HG03442 (cell line): ENCODE measurements around the gene CILP.
A peak's percentile ranks its signal among the peaks of the same experiment; 100 is the strongest.
"Not testable (repeated sequence)": the region's sequence is repeated elsewhere in the genome, so short reads cannot be mapped to it uniquely, and the experiment has no call there.

Source experiments
- ATAC-seq: cut with Tn5 transposase; IDR thresholded peaks from one replicate; pipeline ENCODE4 v1.9.1; 2021; ENCODE audit warnings: mild to moderate bottlenecking, moderate library complexity; ENCODE audit not compliant: unreplicated experiment

Gene CILP

DNA sequence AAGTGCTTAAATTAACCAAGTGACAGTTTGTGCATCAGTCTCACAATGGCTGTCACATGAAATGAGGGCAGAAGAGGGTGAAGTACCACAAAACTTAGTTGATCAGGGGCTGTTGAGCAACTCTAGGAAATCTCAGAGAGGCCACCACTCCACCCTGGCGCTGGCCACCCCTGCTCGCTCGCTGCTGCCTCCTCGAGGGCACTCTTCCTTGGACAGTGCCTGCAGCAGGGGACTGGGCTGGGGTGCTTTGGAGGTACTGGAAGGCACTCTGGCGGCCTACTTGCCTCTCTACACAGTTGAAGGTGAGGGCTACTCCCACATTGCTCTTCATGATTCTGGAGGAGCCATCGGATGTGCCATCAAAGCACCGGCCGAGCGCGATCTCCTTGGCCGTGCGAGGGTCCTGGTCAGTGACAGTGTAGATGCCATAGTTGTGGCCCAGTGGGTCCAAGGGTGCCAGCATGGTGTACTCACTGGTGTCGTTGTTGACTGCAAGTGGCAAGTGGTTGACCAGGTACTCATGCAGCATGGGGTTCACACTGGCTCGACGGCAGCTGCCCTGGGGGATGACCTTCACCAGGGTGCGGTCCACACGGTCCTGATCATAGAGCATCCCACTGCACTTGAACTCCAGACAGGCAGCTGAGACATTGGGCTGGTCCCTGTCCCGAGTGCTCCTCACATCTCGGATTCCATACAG, 14.5 kb downstream of the CILP start:
- no peak for ATAC-seq

DNA sequence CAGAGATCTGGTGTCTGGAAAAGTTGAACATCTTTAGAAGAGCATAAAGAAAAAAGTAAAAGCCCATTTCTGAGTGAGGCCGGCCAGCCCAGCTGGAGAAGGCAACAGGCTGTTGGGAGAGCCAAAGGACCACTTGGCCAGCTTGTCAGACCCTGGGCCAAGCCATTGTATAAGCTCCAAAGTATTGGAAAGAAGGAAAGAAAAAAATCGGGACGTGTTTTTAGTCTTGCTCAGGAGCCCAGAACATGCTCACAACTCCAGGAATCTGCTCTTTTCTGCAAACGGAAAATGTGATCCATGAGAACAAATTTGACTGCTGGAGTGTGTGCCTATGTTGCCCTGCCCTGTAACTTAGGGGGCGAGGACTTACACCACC, 15.7 kb downstream of the CILP start:
- no peak for ATAC-seq

DNA sequence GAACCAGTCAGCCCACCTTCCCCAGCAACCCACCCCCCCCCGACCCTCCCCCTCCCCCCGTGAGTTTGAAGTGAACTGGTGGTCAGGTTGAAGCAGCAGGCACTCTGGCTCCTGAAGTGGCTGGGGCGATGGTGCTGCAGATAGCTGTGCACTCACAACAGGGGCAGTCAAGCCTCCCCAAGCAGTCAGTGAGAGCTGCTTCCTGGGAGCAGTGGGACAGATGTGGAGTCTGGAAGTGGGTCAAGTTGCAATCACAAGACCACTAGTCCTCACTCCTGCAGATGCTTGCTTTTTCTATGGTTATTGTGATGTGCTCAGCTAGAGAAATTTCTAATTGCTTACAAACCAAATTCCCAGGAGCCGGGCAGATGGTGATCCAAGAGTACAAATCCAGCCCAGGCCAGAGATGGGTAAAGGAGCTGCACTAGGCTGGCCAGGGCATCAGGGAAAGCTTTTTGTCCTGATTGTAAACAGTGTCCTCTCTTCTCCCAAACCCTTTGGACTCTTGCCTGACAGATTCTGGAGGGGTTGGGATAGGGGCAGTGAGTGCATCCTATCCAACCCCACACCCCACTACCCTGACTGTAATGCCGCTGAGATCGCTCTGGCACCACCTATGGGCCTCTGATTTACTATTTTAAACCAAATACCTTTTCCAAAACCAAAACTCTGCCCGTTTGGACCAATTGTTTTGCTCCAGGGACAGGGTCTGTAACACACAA, 16.3 kb downstream of the CILP start:
- ATAC-seq: no peak

DNA sequence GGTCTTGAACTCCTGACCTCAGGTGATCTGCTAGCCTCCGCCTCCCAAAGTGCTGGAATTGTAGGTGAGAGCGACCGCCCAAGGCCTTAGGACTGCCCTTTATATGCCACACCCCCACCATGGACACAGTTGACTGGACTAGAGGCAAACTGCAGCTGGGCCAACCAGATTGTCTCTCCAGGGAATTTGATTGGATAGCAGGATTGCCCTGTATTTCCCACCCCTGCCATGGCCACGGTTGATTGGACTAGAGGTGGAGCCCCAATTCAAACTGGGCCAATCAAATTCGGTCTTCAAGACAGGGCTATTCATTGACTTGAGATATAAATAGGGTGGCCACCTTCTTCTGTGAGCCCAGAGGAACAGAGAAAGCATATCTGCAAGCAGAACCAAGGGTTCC, 19.3 kb downstream of the CILP start:
- ATAC-seq: no peak

DNA sequence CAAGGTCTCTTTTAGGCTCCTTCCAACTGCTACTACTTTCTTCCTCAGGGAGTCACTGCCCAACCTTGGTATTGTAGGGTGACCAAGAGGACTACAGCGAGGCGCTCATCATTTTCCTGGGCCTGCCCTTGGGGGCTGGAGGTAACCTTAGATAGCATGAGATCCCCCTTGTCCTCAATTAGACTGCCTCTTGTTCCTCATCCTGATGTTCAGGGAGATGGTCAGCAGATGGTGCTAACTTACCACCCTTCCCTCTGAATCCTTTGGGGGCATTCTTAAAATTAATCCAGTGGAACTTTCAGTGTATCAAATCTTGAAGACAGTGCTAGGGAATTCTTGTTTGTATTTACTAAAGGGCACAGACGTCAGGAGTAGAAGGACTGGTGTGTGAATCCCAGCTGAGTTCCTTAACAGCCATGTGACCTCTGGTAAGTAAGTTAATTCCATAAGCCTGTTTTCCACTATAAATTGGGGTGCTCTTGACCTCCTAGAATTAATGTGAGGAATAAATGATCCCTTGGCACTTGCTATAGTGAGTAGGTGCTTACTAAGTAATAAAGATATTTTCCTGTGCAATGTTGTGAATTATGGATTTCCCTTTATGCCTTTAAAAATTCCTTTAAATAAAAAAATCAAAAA, 22.1 kb downstream of the CILP start:
- ATAC-seq: no peak

DNA sequence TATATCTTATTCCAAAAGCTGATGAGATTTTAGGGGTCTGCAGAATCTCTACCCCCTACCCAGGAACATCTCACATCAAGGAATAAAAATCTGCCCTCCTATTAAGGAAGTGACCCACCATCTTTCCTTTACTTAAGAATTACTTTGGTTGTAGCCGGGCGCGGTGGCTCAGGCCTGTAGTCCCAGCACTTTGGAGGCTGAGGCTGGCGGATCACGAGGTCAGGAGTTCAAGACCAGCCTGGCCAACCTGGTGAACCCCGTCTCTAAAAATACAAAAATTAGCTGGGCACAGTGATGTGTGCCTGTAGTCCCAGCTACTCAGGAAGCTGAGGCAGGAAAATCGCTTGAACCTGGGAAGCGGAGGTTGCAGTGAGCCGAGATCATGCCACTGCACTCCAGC, 22.8 kb downstream of the CILP start:
- not testable (repeated sequence) for ATAC-seq

DNA sequence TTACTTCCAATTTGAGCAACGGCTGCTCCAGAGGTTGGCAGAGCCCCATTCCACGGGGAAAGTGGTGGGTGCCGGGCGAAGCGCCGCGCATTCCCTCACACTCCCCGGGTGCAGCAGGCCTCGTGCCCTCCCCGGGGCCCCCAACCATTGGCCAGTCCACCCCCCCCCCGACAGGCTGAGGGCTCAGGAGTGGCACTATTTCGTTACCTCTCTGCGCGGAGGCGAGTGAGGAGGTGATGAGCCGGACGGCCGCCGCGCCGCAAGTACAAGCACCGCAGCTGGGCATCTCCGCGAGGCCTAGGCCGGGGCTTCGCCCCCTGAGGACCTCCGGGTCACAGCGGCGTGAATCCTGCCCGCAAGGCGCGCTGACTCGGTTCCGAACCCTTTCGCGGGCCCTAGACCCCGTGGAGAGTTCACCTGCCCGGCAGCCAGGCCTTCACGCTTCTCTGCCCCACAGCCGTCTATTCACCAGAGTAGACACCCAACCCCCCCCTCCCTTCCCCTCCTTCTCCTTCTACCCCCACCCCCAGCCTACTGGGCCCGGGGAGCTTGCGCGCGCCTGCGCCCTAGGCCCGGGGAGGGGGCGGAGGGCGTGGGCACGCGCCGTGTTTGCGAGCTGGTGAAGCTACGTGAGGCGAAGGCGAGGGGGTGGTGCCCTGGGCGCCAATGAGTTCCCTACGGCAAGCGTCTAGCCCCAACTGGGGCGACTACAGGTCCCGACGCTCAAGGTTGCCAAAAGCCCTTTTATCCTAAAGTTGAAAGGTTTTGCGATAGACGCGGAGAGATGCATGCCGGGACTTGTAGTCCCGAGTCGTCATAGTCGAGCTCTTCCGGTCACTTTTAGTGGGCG, 26.2 kb downstream of the CILP start, which contains the start of gene CLPX:
CLPX (minus strand) TSS at position 475 of the 850 bp plus-strand sequence; CDS start at position 286, 189 bp downstream.
- ATAC-seq: peak; percentile 72

DNA sequence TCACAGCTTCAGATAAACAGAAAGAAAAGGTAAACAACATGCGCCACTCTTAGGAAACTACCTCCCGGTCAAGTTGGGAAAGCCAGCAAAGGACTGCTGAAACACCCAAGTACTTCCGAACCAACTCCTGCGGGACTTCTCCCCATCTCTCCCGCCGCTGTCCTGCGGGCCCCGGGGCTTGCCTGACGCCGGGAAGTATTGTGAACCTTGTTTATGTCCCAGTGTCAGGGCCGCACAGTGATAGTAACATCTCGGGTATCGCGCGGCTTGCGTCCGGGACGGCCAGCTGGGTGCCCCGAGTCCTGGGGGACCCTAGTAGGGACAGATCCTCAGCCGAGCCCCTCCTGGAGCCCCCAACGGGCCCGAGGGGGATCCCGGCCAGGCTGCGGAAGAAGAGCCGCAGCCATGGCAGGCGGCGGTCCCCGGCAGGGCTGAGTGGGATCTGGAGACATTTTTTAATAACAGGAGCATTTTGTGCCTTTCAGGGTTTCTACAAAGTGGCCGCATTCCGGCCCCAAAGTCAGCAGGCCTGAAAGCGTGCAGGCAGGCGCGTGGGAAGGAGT, 26.9 kb downstream of the CILP start:
- peak; percentile 14 for ATAC-seq

DNA sequence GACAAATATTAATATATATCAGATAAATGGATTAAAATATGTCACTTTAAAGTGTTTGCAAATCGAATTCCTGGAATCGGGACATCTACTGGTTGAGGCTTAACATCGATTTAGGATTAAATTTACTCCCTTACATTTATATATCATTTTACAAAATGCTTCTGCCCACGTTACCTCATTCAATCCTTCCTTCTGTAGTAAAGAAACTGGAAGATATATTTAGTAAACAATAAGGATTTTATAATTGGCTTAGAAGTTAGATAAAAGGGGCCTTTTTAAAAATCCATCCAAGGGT, 27.5 kb downstream of the CILP start:
- no peak for ATAC-seq

DNA sequence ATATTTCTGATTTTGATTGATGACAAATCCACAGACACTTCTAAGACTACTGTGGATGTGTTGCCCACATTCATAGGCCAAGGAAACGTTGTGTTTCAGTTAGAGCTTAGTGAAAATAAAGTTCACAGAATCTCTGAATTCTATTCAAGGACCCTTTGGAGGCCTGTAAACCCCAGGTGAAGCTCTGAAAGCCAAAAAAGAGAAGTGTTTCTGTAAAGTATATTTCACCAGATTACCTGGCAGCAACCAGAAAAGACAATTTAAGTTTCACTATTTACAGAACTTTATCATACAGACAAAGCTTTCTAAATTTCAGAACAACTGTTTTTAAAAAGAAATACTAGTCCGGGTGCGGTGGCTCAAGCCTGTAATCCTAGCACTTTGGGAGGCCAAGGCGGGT, 28.7 kb downstream of the CILP start:
- ATAC-seq: no peak

DNA sequence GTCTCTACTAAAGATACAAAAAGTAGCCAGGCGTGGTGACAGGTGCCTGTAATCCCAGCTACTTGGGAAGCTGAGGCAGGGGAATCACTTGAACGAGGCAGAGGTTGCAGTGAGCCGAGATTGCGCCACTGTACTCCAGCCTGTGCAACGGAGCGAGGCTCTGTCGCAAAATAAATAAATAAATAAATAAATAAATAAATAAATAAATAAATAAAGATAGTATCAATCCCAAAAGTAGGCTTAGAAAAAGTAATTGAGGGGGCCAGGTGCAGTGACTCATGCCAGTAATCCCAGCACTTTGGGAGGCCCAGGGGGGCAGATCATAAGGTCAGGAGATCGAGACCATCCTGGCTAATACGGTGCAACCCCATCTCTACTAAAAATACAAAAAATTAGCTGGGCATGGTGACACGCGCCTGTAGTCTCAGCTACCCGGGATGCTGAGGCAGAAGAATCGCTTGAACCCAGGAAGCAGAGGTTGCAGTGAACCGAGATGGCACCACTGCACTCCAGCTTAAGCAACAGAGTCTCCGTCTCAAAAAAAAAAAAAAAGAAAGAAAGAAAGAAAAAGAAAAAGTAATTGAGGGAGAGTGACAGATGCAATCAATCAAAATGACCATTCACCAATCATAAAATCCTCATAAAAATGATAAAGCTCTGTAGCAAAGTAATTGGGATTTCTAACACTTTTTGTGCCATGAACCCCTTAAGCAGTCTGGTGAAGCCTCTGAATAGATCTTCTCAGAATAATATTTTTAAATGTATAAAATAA, 29.5 kb downstream of the CILP start:
- ATAC-seq: not testable (repeated sequence)

DNA sequence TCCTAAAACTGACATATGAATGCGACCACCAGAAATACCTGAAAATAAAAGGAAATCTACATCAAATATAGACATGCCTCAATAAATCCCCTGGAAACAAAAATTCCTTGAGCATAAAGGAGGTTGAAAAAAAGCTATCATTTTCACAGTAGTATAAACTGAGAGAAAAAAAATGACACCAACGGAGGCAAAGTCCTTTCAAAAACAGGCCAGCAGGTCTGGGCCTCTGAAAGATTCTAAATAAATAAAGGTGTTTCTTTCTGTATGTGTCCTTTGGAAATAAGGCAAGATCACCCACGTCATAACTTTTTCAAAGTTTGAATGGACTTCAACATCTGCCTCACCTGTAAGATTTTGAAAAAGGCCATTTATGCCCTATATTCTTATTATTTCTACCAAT, 31.1 kb downstream of the CILP start:
- no peak for ATAC-seq

DNA sequence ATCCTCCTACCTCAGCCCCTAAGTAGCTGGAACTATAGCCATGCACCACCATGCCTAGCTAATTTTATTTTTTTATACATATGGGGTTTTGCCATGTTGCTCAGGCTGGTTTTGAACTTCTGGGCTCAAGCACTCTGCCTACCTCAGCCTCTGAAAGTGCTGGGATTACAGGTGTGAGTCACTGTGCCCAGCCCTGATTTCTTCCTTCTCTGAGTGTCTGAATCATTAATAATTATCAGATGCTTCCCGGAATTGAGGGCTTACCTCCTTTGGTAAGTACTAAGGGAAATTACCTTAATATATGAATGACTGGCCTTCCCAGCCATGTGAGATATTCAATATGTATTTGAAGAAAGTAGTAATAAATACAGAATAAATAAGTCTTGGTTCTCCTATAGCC, 33.4 kb downstream of the CILP start:
- ATAC-seq: no peak

DNA sequence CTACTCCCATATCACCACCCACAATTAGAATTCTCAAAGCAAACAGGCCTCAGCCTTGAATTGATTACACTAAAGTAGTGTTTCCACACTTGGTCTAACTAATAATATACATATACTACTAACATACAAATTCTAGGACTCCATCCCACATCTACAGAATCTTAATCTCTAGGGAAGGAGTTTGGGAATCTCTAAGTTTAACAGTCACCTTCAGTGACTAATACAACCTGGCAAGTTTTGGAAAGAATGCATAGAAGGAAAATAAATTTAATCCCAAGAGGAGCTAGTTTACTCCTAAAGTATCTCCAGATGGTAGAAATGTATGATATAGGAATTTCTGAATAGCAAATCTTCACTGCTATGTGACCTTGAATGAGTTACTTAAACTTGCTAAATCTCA, 35.2 kb downstream of the CILP start:
- no peak for ATAC-seq

DNA sequence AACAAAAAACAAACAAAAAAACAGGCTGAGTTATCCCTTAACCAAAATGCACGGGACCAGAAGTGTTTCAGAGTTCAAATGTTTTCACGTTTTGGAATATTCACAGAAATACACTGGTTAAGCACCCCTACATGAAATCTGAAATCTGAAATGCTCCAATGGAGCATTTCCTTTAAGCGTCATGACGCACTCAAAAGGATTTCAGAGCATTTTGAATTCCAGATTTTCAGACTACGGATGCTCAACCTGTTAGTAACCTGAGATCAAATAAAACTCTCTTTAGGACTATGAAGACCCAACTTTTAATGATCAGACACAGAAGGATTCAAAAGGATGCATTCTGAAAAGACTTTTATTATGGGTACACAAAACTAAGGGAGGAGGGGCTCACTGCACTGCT, 35.8 kb downstream of the CILP start:
- ATAC-seq: no peak

DNA sequence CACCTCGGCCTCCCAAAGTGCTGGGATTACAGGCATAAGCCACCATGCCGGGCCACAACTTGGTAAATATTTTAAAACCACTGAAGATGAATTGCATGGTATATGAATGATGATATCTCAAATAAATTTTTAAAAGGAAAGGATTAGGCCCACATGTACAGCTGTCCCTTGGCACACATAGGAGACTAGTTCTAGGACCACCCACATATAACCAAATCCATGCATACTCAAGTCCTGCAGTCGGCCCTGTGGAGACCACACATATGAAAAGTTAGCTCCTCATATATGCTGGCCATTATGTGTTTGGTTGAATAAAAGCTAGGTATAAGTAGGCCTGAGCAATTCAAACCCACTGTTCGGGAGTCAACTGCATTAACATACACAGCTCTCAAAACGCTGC, 36.8 kb downstream of the CILP start:
- ATAC-seq: no peak

DNA sequence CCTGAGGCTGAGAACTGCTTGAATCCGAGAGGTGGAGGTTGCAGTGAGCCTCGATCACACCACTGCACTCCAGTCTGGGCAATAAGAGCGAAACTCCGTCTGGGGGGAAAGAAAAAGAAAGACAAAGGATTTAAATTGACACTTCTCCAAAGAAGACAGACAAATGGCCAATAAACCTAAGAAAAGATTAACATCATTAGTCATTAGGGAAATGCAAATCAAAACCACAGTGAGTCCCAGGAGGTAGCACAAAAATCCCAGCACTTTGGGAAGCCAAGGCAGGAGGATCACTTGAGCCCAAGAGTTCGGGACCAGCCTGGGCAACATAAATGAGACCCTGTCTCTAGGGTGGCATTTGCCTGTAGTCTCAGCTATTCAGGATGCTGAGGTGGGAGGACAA, 38.7 kb downstream of the CILP start:
- no peak for ATAC-seq

DNA sequence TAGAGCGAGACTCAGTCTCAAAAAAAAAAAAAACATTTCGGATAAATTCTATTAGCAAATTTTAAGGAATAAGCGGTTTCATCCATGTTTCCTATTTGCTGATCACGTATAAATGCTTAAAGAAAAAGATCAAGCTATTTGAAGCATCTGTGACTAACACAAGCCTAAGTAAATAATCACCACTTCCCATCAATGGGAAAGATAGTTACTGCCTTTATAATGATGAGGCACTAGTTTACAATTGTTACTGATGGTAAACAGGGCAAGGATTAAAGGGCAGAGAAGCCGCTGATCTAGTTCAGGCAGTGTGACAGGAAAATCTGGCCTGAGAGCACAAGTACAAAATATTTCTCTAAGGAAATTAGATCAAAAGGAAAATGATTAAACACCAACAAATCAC, 39.8 kb downstream of the CILP start:
- no peak for ATAC-seq

DNA sequence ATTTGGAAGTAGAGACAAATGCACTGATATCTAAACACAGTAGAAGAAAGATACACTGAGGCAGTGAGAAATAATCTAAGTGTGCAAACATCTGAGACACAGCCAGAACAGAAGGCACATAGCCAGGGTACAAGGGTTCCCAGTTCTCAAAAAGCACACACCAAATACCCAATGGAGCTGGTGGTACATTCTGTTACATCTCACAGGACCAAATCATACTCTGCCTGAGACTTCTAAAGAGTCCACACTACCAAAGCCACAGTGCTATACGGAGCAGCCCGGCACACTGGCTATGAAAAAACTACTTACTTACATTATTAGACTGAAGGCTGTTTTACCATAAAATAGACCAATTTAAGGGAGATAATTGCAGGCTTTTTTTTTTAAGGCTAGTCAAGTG, 45.4 kb downstream of the CILP start:
- no peak for ATAC-seq

DNA sequence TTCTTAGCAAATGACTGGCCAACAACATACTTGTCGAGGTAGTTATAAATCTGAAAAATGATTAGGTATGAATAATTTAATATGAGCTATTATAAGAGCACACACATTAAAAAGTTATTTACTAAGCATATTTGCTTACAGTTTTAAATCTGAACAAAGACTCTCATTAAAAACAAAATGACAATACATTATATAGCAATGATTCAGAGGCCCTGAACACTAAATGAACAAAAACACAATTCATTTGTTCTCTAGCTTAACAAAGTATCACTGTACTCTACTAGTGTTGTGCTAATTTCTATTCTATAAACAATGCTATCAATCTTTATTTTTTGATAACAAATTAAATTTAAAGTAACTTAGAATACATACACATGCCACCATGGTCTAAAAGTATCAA, 47.1 kb downstream of the CILP start:
- ATAC-seq: no peak
